CD4-positive, alpha-beta T cell treated with Interleukin-21 for 1 hour (primary cell): ENCODE results near the gene PEX5L.
"Not testable (repeated sequence)": the region's sequence is repeated elsewhere in the genome, so short reads cannot be mapped to it uniquely, and the experiment has no call there.

Source experiments
- DNase-seq: peaks from one replicate; pipeline ENCODE4 v3.0.0-alpha.2; 2020

Gene PEX5L

DNA sequence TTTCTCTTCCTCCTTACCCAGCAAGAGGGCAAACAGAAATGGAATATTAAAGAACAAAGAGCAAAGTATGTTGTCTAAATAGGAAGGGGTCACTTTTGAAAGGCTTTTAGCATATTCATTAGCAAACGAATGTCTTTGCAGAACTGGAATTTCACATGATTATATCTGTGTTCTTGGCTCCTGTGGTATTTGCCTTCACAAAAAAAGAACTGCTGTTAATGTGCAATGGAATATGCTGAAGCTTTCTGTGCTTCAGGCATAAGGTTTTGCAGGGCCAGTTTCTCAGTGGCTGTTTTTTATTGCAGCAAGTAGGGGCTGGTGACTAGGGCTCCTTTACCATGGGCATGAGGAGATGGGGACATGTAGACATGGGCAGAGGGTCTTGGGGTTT lies 210.5 kb downstream of the PEX5L start:
- no peak for DNase-seq

GRCh38 chr3:179825527-179826246 lies 211.1 kb downstream of the PEX5L start:
- DNase-seq, result no peak

- DNase-seq, result no peak
These were observed 214.4 kb downstream of the PEX5L start for GRCh38 chr3:179822296-179822695.

DNA sequence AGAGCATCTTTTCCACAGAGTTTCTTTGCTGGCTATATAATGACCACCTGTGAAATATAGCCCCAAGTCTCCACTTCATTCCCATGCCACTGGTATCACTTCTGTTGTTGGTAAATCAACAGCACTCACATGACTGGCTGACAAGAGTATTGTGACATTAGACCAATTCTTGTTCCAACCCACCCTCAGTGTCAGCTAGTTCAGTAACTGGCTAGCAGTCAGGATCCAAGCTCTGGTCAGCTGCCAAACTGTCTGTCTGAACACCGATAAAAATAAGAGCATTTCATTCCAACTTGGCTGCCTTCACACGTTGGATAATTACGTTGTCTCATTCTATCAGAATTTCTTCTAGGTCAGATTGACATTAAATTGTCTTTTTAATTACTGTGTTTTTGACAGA lies 217.4 kb downstream of the PEX5L start:
- no peak for DNase-seq

- no peak for DNase-seq
These were observed 224.7 kb downstream of the PEX5L start for GRCh38 chr3:179812096-179812382.

DNA sequence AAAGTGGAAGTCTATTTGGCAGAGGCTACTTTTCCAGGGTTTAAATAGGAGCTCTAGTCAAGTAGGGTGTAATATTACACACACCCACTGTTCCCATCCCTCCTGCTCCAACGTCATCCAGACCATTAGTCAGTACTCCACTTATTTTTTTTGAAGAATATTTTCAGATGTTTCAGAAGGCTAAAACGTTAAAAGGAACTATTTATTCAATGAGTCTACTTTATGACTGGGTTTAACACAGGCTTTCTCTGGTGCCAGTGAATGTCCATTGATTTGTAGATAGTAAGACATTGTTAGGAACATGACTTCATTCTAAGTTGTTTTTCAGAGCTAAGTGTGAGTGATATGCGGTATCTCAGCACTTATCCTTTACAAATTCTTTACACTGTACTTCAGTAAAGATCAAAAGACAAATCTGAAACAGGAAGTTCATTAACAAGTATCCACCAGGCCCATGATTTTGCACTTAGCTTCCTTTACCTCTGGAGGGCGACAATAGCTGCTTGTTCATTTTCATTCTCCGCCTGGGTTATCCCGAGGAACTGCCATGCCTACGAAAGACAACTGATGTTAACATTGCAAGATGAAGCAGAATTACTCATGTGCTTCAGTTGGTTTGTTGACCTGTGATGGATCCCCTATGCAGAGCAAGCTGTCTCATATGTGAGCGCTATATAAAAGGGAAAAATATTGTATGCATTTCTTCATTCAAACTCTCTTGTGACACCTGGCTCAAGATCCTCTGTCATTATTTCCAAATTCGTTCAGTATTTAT lies 225.2 kb downstream of the PEX5L start:
- peak; percentile 17 for DNase-seq

DNA sequence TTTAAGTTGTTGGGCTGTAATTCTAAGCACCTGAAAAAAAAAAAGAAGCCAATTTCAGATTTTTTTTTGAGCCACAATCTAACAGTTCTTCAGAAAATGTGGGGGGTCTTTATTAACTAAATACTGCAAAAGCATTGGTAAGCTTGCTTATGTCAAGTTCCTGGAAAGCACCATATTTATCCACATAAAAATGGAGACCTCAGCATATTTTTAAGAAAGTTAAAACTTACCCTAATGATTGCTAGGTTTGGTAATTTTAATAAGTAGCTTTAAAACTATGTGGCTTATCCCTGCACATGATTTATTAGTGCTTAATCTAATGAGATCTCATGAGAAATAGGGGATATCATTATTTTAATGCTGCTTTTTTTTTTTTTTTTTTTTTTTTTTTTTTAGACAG lies 227.1 kb downstream of the PEX5L start:
- DNase-seq, result no peak

GRCh38 chr3:179807588-179807987 lies 229.1 kb downstream of the PEX5L start:
- DNase-seq, result no peak

DNA sequence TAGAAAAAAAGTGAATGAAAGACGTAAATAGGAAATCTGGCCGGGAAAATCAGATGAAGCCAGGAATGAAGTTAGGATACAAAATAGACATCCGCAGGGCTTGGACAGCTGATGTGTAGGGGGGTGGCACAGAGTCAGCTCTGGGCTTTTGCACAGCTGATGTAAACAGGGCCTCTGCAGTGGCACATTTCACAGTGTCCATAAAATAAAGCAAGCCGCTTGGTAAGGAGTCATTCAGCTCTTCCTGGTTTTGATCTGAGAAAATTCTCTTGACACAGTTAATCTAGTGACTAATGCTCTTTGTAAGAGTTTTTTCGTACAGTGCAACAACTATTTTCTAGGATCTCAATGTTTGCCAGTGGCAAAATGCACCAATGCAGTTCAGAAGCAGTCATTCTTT lies 230.6 kb downstream of the PEX5L start:
- DNase-seq, result no peak

- no peak for DNase-seq
These were observed 234.9 kb downstream of the PEX5L start for GRCh38 chr3:179801856-179802255.

- DNase-seq, result no peak
These were observed 235.5 kb downstream of the PEX5L start for GRCh38 chr3:179801263-179801662.

- DNase-seq, result no peak
These were observed 239.5 kb downstream of the PEX5L start for GRCh38 chr3:179797192-179797591.

DNA sequence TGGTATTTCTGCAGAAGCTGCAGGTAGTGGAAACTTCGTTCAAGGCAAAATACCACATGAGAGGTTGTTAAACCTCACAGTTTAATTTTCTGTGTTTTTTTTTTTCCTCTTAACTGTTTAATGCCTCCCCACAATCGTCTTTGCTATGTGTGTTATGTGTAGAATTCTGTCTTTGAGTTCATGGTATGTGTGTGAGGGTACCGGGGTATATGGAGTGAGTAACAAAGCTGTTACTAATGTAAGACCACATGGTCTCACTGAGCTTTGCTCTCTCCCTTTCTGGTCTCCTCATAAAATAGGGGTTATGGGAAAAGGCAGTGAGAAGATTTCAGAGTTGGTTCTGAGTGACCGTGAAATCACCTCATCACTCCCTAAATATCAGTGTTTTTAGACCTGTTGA lies 240.3 kb downstream of the PEX5L start:
- DNase-seq, result no peak

DNA sequence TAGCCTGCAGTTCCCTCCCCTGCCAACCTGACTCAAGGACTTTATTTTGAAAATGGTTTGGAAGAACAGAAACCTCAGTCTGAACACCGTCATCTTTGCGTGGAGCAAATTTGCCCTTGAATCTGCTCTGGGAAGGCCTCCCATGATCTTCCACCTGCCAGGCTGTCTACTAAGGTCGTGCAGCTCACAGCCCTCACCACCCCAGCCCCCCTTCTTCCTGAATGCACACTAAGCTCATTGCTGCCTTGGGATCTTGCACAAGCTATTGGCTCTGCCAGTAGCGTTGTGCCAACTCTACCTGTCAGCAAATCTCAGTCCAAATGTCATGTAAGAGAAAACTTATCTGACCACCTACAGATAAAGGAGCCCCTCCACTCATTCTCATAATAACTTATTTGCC lies 242.4 kb downstream of the PEX5L start:
- DNase-seq, result no peak

GRCh38 chr3:179791793-179792192 lies 244.9 kb downstream of the PEX5L start:
- no peak for DNase-seq

- DNase-seq, result no peak
These were observed 247.7 kb downstream of the PEX5L start for GRCh38 chr3:179788996-179789395.

GRCh38 chr3:179782841-179783240 lies 253.9 kb downstream of the PEX5L start:
- DNase-seq, result not testable (repeated sequence)

GRCh38 chr3:179775416-179776122 lies 261.2 kb downstream of the PEX5L start:
- DNase-seq, result no peak

GRCh38 chr3:179772297-179772696 lies 264.4 kb downstream of the PEX5L start:
- no peak for DNase-seq

DNA sequence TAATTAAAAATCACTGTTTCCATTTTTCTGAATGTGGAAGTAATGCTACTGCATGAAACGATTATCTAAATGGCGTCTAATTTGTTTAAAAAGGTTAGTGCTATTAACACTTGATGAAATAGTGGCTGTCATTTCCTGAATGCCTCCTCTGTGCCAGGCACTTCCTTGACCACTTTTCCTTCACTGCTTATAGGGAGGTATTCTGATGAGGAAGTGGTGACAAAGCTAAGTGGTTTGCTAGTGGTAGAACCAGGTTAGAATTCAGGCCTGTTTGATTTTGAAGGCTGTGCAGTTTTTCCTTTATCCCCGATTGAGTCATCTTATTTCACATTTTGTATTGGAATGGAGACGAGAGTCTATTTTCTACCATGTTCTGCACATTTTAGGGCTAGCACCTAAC lies 264.9 kb downstream of the PEX5L start:
- no peak for DNase-seq

DNA sequence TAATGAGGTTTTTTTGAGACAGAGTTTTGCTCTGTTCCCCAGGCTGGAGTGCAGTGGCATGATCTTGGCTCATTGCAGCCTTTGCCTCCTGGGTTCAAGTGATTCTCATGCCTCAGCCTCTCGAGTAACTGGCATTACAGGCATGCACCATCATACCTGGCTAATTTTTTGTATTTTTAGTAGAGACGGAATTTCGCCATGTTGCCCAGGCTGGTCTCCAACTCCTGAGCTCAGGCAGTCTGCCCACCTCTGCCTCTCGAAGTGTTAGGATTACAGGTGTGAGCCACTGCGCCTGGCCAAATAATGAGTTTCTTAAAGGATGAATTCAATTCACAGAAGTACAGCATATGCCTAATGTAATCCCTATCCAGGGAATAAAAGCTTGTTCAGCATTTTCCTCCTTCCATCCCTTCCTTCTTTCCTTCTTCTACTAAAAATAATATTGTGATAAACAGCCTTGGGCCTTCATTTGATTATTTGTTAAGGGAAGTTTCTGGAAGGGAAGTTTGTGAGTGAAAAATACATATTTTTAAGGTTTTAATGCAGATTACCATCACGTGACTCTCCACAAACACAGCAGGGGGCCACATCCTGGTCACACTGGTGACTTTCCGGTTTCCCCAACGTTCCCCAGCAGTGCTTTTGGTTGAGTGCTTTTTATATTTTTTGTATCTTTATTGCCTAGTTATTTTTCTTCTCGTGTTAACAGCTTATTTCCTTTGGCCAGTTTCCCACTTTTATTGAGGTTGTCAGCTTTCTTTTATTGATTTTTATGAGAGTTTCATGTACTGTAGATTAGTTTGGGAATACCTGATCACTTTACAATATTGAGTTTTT lies 267.1 kb downstream of the PEX5L start:
- DNase-seq, result no peak

DNA sequence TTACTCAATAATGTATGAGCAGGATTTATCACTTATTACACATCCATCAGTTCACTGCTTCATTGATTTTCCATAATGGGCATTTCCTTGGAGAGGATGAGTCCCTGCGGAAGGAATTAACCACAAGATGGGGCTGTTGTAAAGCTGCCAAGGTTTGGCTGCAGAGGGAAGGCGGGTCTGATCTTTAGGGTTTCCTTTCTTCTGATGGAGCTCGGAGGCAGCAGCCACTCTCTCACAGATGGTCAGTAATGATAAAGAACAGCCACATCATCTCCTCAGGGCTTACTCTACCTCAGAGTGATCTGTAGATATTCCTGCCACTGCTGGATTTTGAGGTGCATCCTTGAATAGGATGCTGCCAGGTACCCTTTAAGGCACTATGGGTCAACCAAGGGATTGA lies 268.7 kb downstream of the PEX5L start:
- DNase-seq, result no peak

- DNase-seq, result no peak
These were observed 270.2 kb downstream of the PEX5L start for GRCh38 chr3:179766416-179767133.
